IPS-18c (cell line): ENCODE results near the gene NEURL2.
"Not testable (repeated sequence)": the region's sequence is repeated elsewhere in the genome, so short reads cannot be mapped to it uniquely, and the experiment has no call there.

Experiments
- H3K4me3 ChIP-seq: 2 replicates; pipeline ENCODE4 v1.7.0; 2013; ENCODE audit warnings: low read depth, mild to moderate bottlenecking, low read length, moderate library complexity; ENCODE audit not compliant: insufficient read depth
- H3K9me3 ChIP-seq: one replicate; pipeline ENCODE4 v1.6.1; 2013; ENCODE audit warnings: mild to moderate bottlenecking, low read length, moderate library complexity; ENCODE audit not compliant: control insufficient read depth, insufficient read depth

Gene NEURL2

GRCh38 chr20:45890985-45891983 is at the start of gene NEURL2, which contains the start of gene CTSA:
Gene NEURL2, minus strand, starts transcription at chr20:45891208. Its CDS starts 217 bp downstream, at chr20:45890991.
Gene CTSA, plus strand, starts transcription at chr20:45891335. Its CDS starts 234 bp downstream, at chr20:45891569.
- Histone ChIP-seq H3K4me3 (peak within 1 kb of the TSS; percentile 77), H3K9me3 (no peaks in the 10 kb centered on the region)

DNA sequence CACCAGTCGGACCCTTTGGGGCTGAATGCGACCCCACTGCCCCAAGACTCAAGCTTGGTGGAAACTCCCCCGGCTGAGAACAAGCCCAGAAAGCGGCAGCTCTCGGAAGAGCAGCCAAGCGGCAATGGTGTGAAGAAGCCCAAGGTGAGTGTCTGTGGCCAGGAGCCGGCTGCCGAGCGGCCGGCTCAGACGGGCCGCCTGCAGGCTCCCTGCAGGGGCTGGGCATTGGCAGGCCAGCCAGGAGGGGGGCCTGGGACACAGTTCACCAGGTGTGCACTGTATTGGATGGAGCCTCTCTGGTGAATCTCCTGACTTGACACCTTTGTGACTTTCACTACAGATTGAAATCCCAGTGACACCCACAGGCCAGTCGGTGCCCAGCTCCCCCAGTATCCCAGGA is 49.5 kb upstream of the NEURL2 start:
- Histone ChIP-seq H3K4me3 (no peak overlapping the region), H3K9me3 (no peaks in the 10 kb centered on the region)

- H3K9me3 ChIP-seq: no peaks in the 10 kb centered on the region
These were observed 49.0 kb upstream of the NEURL2 start for GRCh38 chr20:45940053-45940452.

DNA sequence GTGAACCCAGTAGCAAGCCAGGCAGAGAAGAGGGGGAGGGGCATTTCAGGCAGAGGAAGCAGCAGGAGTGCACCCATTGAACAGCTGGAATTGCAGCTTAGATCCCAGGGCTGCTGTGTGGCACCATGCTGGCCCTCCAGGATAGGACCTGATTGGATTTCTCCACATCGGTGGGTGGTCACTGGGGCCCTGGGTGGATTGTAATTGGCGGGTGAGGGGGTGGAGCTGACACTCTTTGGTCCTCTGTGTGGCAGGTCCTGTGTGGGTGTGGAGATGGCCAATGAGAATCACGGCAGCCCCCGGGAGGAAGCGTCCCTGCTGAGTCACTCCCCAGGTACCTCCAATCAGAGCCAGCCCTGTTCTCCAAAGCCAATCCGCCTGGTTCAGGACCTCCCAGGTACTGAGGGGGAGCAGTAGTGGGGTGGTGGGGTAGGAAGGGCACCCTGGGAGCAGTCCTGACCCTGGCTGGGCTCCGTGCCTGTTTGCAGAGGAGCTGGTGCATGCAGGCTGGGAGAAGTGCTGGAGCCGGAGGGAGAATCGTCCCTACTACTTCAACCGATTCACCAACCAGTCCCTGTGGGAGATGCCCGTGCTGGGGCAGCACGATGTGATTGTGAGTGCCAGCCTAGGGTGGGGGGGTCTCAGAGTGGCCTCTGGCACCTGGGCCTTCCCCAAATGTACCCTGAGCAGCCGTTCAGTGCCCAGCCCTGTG is 47.9 kb upstream of the NEURL2 start:
- Histone ChIP-seq H3K4me3 (no peak overlapping the region), H3K9me3 (no peaks in the 10 kb centered on the region)

More at GRCh38 chr20:45940053-45940452, 49.0 kb upstream of the NEURL2 start:
- H3K4me3 ChIP-seq: no peak overlapping the region

DNA sequence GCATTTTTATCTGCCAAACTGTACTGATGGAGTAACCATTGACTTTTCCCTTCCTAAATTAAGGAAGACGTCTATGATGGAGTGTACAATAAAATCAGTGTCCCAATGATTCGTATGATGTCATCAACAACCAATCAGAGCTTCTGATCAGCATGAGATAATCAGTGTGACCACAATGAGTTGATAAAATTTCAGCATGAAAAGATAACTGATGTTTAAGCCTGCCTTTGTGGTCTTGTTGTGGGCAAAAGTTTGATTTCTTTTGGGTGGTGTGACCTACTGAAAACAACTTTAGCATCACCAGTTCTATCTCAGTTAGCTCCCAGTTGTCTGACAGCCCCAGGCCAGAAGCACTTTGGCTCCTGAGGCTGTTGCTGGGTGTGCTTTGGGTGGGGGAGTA is 46.8 kb upstream of the NEURL2 start:
- no peaks in the 10 kb centered on the region for H3K9me3 ChIP-seq
- no peak overlapping the region for H3K4me3 ChIP-seq

- H3K9me3 ChIP-seq: no peaks in the 10 kb centered on the region
- H3K4me3 ChIP-seq: peak overlapping the region; percentile 66
These were observed 44.5 kb upstream of the NEURL2 start for GRCh38 chr20:45935416-45936046.

- no peaks in the 10 kb centered on the region for H3K9me3 ChIP-seq
- H3K4me3 ChIP-seq: peak within 1 kb of the TSS; percentile 96
These were observed 43.8 kb upstream of the NEURL2 start, which contains the start of gene PCIF1 for GRCh38 chr20:45934586-45935415. Gene PCIF1, plus strand, starts transcription at chr20:45934683. Its CDS starts 4,317 bp downstream, at chr20:45939000.

- peak overlapping the region; percentile 96 for H3K4me3 ChIP-seq
- no peaks in the 10 kb centered on the region for H3K9me3 ChIP-seq
These were observed 43.1 kb upstream of the NEURL2 start for GRCh38 chr20:45934046-45934585.

- Histone ChIP-seq H3K9me3 (no peaks in the 10 kb centered on the region), H3K4me3 (peak overlapping the region; percentile 96)
These were observed 42.4 kb upstream of the NEURL2 start for GRCh38 chr20:45933266-45934045.

- H3K4me3 ChIP-seq: not testable (repeated sequence)
These were observed 40.7 kb upstream of the NEURL2 start for GRCh38 chr20:45931680-45932079.

DNA sequence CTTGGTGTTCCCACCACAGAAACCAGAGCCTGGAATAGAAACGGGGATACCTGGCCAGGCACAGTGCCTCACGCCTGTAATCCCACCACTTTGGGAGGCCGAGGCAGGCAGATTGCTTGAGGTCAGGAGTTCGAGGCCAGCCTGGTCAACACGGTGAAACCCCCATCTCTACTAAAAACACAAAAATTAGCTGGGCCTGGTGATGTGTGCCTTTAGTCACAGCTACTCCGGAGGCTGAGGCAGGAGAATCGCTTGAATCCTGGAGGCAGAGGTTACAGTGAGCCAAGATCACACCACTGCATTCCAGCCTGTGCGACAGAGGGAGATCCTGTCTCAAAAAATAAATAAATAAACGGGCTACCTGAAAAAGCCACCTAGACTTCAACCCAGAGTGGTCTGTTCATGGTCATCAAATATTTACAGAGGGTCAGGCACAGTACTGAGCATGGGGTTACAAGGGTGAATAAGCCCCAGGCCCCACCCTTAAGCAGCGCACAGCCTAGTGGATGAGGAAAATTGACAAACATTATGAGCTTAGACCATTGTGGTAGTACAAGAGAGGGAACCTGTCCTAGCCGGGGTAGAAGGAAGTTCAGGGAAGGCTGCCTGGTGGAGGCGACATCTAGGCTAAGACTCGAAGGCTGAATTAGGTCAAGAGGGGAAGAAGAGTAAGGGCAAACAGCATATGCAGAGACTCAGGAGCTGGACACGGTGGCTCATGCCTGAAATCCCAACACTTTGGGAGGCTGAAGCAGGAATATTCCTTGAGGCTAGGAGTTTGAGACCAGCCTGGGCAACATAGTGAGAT is 36.3 kb upstream of the NEURL2 start:
- Histone ChIP-seq H3K9me3 (no peaks in the 10 kb centered on the region), H3K4me3 (no peak overlapping the region)

More at GRCh38 chr20:45931680-45932079, 40.7 kb upstream of the NEURL2 start:
- not testable (repeated sequence) for H3K9me3 ChIP-seq

DNA sequence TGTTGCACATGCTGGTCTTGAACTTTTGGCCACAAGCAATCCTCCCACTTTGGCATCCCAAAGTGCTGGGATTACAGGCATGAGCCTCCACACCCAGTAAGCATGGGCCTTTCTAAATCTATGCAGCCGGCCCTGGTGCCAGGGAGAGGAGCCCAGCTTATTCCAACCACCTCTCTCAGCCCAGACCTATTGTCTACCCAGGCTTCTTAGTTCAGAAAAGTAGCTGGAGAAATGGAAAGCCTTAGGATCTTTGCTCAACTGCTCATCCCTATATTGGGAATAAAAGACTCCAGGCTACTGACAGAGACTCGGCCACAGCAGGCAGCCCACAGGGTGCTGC is 35.7 kb upstream of the NEURL2 start:
- no peak overlapping the region for H3K4me3 ChIP-seq
- no peaks in the 10 kb centered on the region for H3K9me3 ChIP-seq

DNA sequence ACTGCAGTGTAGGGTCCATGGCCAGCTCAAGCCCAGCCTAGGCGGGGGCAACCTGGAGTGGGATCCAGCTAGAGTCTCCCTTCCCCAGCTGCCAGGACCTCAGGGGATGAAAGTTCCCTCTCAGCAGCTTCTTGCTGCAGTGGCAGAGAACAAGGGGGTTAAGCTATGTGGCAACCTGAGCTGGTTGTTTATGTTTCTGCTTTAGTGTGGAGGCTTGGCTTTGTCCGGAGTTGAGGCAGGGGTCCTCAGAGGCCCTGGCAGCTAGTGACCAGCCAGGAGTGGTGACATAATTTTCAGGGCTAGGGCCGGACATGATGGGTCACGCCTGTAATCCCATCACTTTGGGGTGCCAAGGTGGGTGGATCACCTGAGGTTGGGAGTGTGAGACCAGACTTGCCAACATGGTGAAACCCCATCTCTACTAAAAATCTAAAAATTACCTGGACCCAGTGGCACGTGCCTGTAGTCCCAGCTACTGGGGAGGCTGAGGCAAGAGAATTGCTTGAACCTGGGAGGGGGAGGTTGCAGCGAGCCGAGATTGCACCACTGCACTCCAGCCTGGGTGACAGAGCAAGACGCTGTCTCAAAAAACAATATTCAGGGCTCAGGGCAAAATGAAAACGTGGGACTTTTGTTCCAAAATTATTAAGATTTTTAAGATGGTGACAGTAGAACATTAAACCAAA is 35.0 kb upstream of the NEURL2 start:
- no peaks in the 10 kb centered on the region for H3K9me3 ChIP-seq
- no peak overlapping the region for H3K4me3 ChIP-seq

DNA sequence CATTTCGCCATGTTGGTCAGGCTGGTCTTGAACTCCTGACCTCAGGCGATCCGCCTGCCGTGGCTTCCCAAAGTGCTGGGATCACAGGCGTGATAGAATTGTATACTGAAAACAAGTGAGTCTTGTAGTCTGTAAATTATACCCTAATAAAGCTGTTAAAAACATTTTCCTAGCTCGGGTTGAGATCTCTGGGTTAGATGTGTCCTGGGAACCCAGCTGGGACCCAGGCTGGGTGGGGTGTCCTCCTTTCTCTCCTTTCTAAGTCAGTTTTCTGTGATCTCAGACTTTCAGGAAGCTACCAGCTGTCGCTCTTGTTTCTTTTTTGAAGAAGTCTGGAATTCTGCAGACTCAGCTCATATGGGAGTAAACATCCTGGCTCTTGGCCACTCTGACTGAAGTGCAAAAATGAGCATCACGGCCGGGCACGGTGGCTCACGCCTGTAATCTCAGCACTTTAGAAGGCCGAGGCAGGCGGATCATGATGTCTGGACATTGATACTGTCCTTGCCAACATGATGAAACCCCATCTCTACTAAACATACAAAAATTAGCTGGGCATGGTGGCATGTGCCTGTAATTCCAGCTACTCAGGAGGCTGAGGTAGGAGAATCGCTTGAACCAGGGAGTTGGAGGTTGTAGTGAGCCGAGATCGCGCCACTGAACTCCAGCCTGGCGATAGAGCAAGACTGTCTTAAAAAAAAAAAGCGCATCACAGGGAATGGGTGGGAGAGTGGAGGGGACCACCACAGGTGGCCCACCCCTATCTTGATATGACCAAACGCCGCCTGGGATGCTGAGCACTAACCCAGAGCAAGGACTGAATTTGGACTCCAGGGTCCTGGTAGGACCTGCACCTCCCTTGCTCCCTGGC is 33.6 kb upstream of the NEURL2 start:
- Histone ChIP-seq H3K4me3 (no peak overlapping the region), H3K9me3 (no peaks in the 10 kb centered on the region)
